Lower lobe of right lung (tissue), 2 donors: ENCODE measurements around the gene UFSP1. TPM values are rescaled to one million over a fixed set of nuclear protein-coding genes. Genes with fewer than 3 reads are reported as not detected.

ENCODE experiments used
- ATAC-seq, 2 donors: fragments of 200-7000 bp; cut with Tn5 transposase; one replicate each; pipeline ENCODE4 v1.9.1; 2020 to 2022; ENCODE audit warnings: mild to moderate bottlenecking in 2 of 2, moderate library complexity in 2 of 2
- DNase-seq: peaks from one replicate; pipeline ENCODE4 v3.0.0-alpha.2; 2020
- H3K27ac ChIP-seq: fragments of 200-600 bp; one replicate; pipeline ENCODE4 v1.8.0; 2022
- H3K27me3 ChIP-seq: fragments of 200-600 bp; one replicate; pipeline ENCODE4 v1.8.0; 2022; ENCODE audit warnings: low read depth
- H3K36me3 ChIP-seq: fragments of 200-600 bp; one replicate; pipeline ENCODE4 v1.8.0; 2022; ENCODE audit warnings: mild to moderate bottlenecking
- H3K4me1 ChIP-seq: fragments of 200-600 bp; one replicate; pipeline ENCODE4 v1.8.0; 2022
- H3K4me3 ChIP-seq: fragments of 200-600 bp; one replicate; pipeline ENCODE4 v1.8.0; 2022; ENCODE audit warnings: mild to moderate bottlenecking
- H3K9me3 ChIP-seq: fragments of 200-600 bp; one replicate; pipeline ENCODE4 v1.8.0; 2022
- intact Hi-C: fragments of 100-400 bp; cut with DNase I; formaldehyde crosslinking; loops from one replicate; pipeline ENCODE4 v1.11.0; 2022
- total RNA-seq: library from RNA; stranded (reverse); fragmentation: NEBNext Ultra II Directional; extraction: Animal tissue kit (Norgen Biotek cat#: 25700); gene quantifications from one replicate; pipeline ENCODE4 v1.2.1, GENCODE V29; 2021
- TF ChIP-seq, protein P1 (sequence below): fragments of 200-600 bp; IDR thresholded peaks from one replicate; pipeline ENCODE4 v1.8.0; 2022; ENCODE audit warnings: antibody characterized with exemption, mild to moderate bottlenecking
- donor health status: DM: no; HTN: yes; CAD: no; lungs with severe emphysema.

The UFSP1 gene
- total RNA-seq, 1 donor from 2014 or later = 2.3 TPM

DNA sequence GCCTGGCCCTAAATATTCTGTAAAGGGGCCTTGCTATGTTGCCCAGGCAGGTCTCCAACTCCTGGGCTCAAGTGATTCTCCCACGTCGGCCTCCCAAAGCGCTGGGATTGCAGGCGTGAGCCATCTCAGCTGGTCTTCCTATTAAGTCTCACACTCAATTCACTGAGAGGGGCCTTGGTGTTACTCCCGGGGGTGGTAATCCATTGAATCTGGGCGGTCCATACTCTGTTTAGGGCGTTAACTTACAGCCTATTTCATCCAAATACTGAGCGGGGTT, 15.3 kb downstream of the UFSP1 start:
- peak overlapping the region; percentile 95 for H3K27ac ChIP-seq
- TF ChIP-seq, protein P1, sequence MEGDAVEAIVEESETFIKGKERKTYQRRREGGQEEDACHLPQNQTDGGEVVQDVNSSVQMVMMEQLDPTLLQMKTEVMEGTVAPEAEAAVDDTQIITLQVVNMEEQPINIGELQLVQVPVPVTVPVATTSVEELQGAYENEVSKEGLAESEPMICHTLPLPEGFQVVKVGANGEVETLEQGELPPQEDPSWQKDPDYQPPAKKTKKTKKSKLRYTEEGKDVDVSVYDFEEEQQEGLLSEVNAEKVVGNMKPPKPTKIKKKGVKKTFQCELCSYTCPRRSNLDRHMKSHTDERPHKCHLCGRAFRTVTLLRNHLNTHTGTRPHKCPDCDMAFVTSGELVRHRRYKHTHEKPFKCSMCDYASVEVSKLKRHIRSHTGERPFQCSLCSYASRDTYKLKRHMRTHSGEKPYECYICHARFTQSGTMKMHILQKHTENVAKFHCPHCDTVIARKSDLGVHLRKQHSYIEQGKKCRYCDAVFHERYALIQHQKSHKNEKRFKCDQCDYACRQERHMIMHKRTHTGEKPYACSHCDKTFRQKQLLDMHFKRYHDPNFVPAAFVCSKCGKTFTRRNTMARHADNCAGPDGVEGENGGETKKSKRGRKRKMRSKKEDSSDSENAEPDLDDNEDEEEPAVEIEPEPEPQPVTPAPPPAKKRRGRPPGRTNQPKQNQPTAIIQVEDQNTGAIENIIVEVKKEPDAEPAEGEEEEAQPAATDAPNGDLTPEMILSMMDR = no peak
- ATAC-seq = peak in 1 of 2 donors; percentile 0
- H3K27me3 ChIP-seq = no peaks in the 10 kb centered on the region
- no peaks in the 10 kb centered on the region for H3K9me3 ChIP-seq
- H3K4me1 ChIP-seq = peaks cover 43% of the 10 kb centered on the region
- peaks cover 72% of the 10 kb centered on the region for H3K36me3 ChIP-seq
- H3K4me3 ChIP-seq = peak overlapping the region; percentile 91
- intact Hi-C loops = no loop called here
- no peak for DNase-seq

- Histone ChIP-seq H3K4me1 (peaks cover 42% of the 10 kb centered on the region), H3K27me3 (no peaks in the 10 kb centered on the region), H3K36me3 (peaks cover 67% of the 10 kb centered on the region), H3K9me3 (no peaks in the 10 kb centered on the region), H3K4me3 (peak overlapping the region; percentile 91), H3K27ac (peak overlapping the region; percentile 95)
- no peak for ATAC-seq
- no peak for DNase-seq
- TF ChIP-seq, protein P1 = no peak
- intact Hi-C loops = no loop called here
Observed at GRCh38 chr7:100873599-100874299, 15.8 kb downstream of the UFSP1 start.

GRCh38 chr7:100867776-100868485, 21.6 kb downstream of the UFSP1 start:
- TF ChIP-seq, protein P1 = no peak
- no peak for DNase-seq
- Histone ChIP-seq H3K27ac (peak overlapping the region; percentile 96), H3K36me3 (peaks cover 31% of the 10 kb centered on the region), H3K4me3 (peak overlapping the region; percentile 86), H3K4me1 (peaks cover 46% of the 10 kb centered on the region), H3K27me3 (no peaks in the 10 kb centered on the region), H3K9me3 (no peaks in the 10 kb centered on the region)
- intact Hi-C loops = no loop called here
- ATAC-seq = peak; percentile 3 to 7

DNA sequence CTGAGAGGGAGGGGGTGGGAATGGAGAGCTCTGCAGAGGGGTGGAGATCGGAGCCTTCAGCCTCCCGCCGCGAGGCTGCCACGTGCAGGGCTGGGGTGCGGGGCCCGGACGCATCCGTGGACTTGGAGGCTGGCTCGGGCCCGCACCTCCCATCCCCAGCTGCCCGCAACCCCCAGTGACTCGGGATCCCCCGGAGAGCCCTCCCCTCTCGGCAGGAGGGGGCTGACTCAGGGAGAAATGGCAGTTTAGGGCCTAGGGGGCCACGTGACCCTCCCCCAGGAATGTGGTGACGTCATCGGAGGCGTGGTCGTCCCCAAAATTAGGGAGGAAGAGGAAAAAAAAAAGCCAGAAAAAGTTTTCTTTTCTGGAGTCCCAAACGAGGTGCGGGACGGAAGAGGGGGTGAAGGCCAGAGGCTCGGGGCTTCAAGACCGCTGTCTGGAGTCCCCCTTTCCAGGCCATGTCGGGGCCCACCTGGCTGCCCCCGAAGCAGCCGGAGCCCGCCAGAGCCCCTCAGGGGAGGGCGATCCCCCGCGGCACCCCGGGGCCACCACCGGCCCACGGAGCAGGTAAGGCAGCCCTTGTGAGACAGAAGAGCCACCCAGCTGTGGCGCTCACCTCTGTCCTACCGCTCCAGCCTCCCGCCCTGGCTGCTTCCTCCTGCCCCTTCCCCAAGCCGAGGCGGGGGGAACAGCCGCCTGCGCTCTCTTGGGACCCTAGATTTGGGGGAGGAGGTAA, 22.3 kb downstream of the UFSP1 start, which contains the start of gene TRIP6:
TRIP6 (plus strand) TSS at position 348 of the 736 bp plus-strand sequence; CDS start at position 459, 111 bp downstream.
- ATAC-seq (peak; percentile 83 to 88), DNase-seq (peak; percentile 88)
- intact Hi-C loops = no loop called here
- H3K4me1 ChIP-seq = peaks cover 46% of the 10 kb centered on the region
- TF ChIP-seq, protein P1 = no peak
- peak within 1 kb of the TSS; percentile 96 for H3K27ac ChIP-seq
- H3K4me3 ChIP-seq = peak within 1 kb of the TSS; percentile 86
- no peaks in the 10 kb centered on the region for H3K27me3 ChIP-seq
- no peaks in the 10 kb centered on the region for H3K9me3 ChIP-seq
- H3K36me3 ChIP-seq = peaks cover 29% of the 10 kb centered on the region

- ATAC-seq = no peak
- TF ChIP-seq, protein P1 = no peak
- Histone ChIP-seq H3K36me3 (peaks cover 29% of the 10 kb centered on the region), H3K9me3 (no peaks in the 10 kb centered on the region), H3K27ac (peak overlapping the region; percentile 96), H3K4me1 (peaks cover 46% of the 10 kb centered on the region), H3K27me3 (no peaks in the 10 kb centered on the region), H3K4me3 (peak overlapping the region; percentile 86)
- intact Hi-C loops = no loop called here
- DNase-seq = no peak
Observed at GRCh38 chr7:100866729-100867039, 22.8 kb downstream of the UFSP1 start.
